HG03378 (cell line): ENCODE data around the gene ANXA7.
A peak's percentile ranks its signal among the peaks of the same experiment; 100 is the strongest.
"Not testable (repeated sequence)": the region's sequence is repeated elsewhere in the genome, so short reads cannot be mapped to it uniquely, and the experiment has no call there.

Source experiments
- ATAC-seq: cut with Tn5 transposase; IDR thresholded peaks from one replicate; pipeline ENCODE4 v1.9.1; 2021; ENCODE audit warnings: mild to moderate bottlenecking, moderate library complexity; ENCODE audit not compliant: unreplicated experiment

The ANXA7 gene

DNA sequence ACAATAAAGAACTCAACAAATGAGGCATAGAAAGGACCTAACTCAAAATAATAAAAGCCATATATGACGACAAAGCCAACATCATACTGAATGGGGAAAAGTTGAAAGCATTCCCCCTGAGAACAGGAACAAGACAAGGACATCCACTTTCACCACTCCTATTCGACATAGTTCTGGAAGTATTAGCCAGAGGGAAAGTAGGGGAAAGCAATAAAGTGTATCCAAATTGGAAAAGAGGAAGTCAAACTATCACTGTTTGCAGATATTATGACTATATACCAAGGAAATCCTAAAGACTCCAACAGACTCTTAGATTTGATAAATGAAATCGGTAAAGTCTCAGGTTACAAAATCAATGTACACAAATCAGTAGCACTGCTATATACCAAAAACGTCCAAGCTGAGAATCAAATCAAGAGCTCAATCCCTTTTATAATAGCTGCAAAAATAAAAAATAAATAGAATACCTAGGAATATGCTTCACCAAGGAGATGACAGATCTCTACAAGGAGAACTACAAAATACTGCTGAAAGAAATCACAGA lies 4.8 kb downstream of the ANXA7 start:
- ATAC-seq, result no peak

- ATAC-seq, result no peak
Observed at GRCh38 chr10:73408061-73408460, 5.8 kb downstream of the ANXA7 start.

DNA sequence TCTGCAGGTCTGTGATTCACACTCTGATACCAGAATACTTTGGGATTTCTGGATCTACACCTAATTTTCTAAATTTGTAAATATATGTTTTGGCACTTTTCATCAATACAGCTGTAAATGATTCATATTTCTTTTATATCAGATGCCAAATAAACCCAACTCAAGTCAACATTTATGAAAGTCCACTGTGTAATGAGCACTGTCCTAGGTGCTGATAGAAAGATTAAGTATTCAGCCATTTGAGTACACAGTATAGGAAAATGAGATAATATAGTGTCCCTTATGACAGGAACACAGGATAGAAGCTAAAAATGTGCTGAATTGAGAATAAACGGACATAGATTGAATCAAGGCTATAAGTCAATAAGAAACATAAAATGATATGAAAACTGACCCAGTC lies 6.4 kb downstream of the ANXA7 start:
- ATAC-seq, result no peak

GRCh38 chr10:73406846-73407245 lies 7.0 kb downstream of the ANXA7 start:
- no peak for ATAC-seq

GRCh38 chr10:73405556-73405955 lies 8.3 kb downstream of the ANXA7 start:
- no peak for ATAC-seq

- ATAC-seq, result no peak
Observed at GRCh38 chr10:73404690-73405089, 9.2 kb downstream of the ANXA7 start.

DNA sequence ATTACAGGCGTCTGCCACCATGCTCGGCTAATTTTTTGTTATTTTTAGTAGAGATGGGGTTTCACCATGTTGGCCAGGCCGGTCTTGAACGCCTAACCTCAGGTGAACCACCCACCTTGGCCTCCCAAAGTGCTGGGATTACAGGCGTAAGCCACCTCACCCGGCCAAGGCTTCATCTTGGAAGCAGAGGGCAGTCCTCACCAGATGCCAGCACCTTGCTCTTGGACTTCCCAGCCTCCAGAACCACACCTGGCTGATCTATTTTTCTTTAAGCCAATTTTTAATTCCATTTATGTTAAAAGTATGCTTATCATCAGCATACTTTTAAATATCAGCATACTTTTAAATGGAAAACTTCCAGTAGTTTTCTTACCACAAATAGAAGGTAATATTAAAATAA lies 12.2 kb downstream of the ANXA7 start:
- ATAC-seq, result no peak

GRCh38 chr10:73399063-73399462 lies 14.8 kb downstream of the ANXA7 start:
- ATAC-seq, result no peak

GRCh38 chr10:73398024-73398423 lies 15.8 kb downstream of the ANXA7 start:
- no peak for ATAC-seq

- not testable (repeated sequence) for ATAC-seq
Observed at GRCh38 chr10:73394325-73394724, 19.5 kb downstream of the ANXA7 start.

DNA sequence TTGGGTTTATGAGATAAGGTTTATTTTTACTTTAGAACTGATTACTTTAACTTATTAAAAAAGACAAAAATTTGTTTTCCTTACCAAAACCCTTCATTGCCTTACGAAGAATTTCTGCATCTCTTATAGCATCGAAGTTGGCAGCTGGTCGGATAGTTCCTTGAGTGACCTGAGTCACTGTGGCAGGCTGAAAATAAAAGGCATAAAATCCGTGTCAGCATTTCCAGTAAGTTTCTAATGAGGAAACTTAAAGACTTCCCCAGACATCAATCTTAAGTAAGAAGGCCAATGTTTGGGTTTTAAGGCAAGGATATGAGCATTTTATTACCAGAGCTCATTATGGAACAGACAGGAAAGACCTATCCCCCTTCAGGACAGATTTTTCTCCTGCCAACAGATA lies 25.6 kb downstream of the ANXA7 start:
- no peak for ATAC-seq

GRCh38 chr10:73386583-73386982 lies 27.3 kb downstream of the ANXA7 start:
- ATAC-seq, result no peak

DNA sequence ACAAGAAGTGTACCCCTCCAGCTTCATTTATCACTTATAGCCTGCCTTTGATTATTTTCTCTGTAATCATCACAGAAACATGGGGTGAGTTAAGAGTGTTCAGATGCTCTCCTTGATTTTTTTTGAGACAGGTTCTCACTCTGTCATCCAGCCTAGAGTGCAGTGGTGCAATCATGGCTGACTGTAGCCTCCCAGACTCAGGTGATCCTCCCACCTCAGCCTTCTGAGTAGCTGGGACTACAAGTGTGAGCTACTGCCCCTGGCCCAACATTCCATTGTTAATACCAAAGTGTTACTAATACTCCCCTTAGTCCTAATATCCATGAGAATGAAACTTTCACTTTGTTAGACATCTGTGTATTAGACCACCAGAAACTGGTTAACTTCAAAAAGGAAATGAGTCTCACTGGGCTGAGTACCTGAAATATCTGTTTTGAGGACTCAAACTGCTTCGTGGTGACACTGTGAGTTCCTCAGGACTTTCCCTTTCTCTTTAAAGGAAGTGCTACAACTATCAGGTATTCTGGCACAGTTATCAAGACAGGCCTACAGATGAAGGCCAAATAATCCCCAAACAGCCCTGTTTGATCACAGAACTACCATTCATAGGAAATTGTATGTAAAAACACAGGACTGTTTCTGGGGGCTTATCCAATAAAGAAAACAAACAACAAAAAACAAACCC lies 34.7 kb downstream of the ANXA7 start:
- ATAC-seq, result no peak

GRCh38 chr10:73376679-73377078 lies 37.2 kb downstream of the ANXA7 start:
- no peak for ATAC-seq

GRCh38 chr10:73368238-73368637 lies 45.6 kb downstream of the ANXA7 start:
- no peak for ATAC-seq

DNA sequence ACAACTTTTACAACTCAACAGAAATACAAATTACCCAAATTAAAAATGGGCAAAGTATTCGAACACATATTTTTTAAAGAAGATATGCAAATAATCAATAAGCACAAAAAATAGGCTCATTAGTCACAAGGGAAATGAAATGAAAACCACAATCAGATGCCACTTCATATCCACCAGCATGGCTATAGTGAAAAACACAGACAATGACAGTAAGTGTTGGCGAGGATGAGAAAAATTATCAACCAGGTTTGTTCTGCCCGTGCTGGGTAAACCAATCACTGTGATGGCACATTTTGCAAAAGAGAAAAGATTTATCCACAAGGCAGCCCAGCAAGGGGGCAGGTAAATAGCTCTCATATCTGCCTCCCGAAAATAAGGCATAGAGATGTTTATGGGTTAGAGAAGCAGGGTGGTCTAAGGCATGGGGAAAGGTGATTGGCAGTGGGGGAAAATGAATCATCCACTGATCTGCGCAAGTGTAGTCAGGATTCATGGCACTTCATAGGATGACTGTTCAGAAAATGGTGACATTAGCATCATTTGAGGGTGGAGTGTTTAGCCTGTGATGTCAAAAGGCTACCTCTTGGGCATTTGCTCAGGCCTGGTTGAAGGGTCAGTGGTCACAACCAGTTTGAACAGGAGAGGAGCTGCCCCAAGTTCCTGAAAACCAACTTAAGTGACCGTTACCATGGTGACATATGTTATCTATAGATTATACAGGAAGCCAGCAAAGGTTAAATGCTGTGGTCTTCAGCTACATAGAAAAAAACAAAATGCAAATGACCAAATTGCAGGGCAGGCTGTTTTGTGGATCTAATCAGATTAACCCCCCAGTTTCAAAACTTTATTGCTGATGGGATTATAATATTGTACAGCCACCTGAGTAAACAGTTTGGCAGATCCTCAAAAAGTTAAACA lies 47.2 kb downstream of the ANXA7 start:
- no peak for ATAC-seq

- ATAC-seq, result no peak
Observed at GRCh38 chr10:73364964-73365363, 48.9 kb downstream of the ANXA7 start.

DNA sequence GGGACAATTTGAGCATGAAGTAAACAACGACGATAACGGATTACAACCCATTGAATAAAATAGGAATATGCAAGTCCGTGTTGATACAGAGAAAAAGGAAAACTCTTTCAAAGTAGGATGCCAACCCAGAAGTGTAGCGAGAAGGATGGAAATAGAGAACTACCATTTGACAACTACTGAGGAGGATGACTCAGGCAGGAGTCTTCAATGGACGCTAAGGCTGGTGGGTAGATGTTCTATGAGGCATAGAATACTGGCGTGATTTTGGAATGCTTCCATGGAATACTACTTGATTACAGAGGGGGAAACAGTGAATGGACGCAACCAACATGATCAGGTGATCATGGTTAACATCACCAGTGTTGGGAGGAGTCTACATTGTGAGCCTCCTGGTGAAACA lies 54.4 kb downstream of the ANXA7 start:
- no peak for ATAC-seq

DNA sequence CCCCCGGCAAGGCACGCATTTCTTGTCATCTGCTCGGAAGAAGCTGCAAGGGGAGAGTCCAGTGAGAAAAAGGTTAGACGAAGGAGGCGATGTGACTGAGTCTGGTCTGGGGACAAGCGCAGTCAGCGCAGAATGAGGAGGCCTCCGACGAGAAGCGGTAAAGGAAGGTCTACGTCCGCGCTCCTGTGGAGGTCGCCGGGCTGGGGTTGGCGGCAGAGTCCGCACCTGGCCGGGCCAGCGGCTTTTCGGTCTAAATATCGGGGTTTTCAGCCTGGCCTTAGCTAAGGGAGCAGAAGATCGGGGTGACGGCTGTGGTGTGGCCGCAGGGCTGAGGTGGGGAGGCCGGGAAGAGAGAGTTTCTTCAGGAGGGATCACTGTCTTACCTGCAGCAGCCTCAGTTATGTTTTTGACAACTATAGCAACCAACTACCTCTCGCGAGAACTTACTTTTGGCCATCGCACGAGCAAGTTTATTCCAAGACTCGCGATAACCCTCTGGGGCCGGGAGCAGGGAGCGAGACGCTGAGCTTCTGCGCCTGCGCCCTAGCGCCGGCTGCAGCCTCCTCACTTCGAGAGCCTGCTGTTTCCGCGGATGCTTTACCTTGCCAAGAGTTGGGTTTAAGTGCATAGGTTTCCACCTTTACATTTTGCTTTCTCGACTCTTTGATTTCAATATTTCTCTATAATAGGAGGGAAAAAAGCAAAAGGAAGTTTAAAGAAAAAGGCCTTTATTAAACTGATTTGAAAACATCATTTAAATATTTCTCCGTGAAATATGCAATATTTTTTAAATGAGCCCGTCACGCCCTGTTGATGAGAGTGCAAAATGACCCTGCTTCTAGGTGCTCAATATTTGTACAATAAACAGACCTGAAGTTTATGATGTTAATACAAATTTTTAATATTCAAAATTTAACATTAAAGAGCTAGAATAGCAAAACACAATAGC lies 55.3 kb downstream of the ANXA7 start, which contains the start of gene CFAP70:
Gene CFAP70 (minus strand): TSS at position 534 of the 949 bp plus-strand sequence. CDS start 4,068 bp downstream, outside the sequence.
- peak; percentile 89 for ATAC-seq

- ATAC-seq, result no peak
Observed at GRCh38 chr10:73357821-73358220, 56.0 kb downstream of the ANXA7 start.

DNA sequence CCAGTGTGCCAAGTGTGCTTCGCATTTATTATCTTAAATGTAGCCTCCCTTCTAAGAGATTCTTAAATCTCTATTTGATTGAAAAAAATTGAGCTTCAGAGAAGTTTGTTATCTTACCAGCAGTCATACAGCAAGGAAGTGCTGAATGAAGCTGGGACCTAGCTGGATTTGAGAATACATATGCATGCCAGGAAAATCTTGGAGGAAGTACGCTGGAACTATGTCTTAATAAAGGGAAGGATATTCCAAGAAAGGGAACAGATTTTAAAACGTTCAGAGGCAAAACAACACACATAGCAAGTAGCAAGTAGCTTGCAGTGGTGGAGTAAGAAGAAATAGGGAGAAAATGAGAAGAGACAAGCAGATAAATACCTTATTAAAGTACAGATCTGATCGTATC lies 56.7 kb downstream of the ANXA7 start:
- ATAC-seq, result no peak
